Activated CD4-positive, CD25-positive, alpha-beta regulatory T cell treated with anti-CD3 and anti-CD28 coated beads, Interleukin-2, amount 50 U/mL, for 72 hours (primary cell): ENCODE results near the gene FBXW10.
"Not testable (repeated sequence)": the region's sequence is repeated elsewhere in the genome, so short reads cannot be mapped to it uniquely, and the experiment has no call there.

Experiments used
- DNase-seq: peaks from one replicate; pipeline ENCODE4 v3.0.0; 2021

The FBXW10 gene

DNA sequence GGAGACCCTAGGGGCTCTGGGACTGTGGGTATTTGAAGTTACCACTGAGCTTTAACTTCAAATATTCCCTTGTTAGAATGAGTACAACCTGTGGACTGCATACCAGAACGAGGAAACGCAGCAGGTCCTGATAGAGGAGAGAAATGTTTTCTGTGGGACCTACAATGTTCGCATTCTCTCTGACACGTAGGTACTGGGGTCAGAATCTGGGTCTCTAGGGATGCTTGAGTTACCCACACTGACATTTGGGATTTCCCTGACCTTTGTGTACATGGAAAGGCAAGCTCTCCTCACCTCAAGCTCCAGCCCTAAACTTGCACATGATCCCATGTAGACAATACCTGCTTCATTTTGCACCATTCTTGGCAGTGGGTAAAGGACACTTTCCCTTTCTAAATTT is 12.1 kb downstream of the FBXW10 start:
- DNase-seq: not testable (repeated sequence)

DNA sequence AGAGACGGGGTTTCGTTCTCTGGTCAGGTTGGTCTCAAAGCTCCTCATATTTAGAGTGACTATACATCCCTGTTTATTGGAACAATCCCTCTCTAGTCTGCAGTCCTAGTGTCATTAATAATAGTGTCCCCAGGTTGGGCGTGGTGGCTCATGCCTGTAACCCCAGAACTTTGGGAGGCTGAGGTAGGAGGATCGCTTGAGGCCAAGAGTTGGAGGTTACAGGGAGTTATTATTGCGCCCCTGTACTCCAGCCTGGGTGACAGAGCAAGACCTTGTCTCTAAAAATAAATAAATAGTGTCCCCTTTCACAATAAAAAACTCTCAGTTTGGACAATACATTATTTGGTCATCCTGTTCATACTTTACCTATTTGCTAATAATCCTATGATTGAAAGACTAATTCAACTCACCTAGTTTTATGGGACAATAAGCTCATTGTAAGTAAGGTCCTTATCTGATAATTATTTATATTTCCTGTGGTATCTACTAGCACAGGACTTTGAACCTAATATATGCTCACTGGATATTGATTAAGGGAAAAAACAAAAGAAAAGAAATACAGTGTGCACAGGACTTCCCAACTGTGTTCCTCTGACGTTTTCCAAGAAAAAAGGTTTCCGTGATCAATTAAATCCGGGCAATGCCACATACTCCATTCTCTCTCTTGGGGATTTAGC is 13.7 kb downstream of the FBXW10 start:
- DNase-seq: not testable (repeated sequence)

DNA sequence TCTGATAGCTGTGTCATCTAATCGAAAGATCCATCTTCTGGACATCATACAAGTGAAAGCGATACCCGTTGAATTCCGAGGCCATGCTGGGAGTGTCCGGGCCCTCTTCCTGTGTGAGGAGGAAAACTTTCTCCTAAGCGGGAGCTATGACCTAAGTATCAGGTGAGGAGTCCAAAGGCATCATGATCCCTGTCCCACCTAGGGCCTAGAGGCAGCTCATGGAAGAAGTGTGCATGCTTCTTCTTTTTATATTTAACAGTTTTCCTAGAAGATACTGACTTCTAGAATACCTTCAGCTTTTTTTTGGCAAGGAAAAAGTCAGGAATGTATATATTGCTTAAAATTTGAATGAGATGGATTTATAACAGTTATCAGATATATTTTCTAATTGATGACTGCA is 14.5 kb downstream of the FBXW10 start:
- DNase-seq: not testable (repeated sequence)

DNA sequence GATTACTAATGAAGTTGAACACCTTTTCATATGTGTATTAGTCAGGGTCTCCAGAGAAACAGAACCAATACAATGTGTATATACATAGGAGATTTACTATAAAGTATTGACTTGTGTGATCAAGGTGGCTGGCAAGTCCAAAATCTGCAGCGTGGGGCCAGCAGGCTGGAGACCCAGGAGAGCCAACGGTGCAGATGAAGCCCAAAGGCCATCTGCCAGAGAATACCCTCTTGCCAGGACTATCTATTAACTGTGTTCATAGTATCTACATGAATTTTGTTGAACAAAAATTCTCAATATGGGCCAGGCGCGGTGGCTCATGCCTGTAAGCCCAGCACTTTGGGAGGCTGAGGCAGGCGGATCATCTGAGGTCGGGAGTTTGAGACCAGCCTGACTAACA is 16.4 kb downstream of the FBXW10 start:
- DNase-seq: not testable (repeated sequence)

- DNase-seq: not testable (repeated sequence)
These were observed 26.7 kb downstream of the FBXW10 start for GRCh38 chr17:18770572-18770971.

- DNase-seq: not testable (repeated sequence)
These were observed 27.2 kb downstream of the FBXW10 start for GRCh38 chr17:18771066-18771465.

DNA sequence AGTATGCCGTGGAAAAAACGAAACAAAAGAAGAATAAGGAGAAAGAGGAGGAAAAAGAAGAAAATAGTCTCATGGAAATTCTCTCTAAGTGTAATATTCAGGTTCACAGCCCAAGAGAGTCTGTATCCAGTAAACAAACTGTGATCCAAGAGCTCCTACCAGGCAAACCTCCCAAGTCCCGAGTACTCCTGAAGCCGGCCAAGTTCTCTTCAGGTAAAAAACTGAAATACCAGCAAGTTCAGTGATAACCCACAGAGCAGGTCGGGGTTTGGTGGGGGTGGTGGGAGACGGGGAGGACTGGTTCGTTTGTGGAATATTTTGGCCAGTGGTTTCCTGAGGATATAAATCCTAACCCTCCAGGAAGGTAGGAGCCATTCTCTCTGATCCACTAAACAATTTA is 28.6 kb downstream of the FBXW10 start:
- no peak for DNase-seq

GRCh38 chr17:18780991-18781718 is 37.3 kb downstream of the FBXW10 start, which contains the start of gene TVP23B:
Gene TVP23B (plus strand): TSS chr17:18781183. CDS start chr17:18781294, 111 bp downstream.
- peak; percentile 87 for DNase-seq

GRCh38 chr17:18781805-18782204 is 38.0 kb downstream of the FBXW10 start:
- not testable (repeated sequence) for DNase-seq

DNA sequence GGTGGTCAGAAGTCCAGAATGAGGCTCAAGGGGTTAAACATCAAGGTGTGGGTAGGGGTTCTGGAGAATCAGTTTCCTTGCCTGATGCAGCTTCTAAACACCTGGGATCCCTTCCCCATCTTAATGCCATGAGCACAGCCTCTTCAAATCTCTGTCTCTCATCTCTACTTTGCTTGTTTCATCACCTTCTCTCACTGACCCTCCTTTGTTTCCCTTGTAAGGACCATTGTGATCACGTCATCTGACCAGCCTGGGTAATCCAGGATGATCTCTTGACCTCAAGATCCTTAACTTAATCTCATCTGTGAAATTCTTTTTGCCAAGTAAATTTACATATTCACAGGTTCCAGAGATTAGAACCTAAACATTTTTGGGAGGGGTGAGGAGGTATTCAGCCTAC is 42.1 kb downstream of the FBXW10 start:
- not testable (repeated sequence) for DNase-seq

DNA sequence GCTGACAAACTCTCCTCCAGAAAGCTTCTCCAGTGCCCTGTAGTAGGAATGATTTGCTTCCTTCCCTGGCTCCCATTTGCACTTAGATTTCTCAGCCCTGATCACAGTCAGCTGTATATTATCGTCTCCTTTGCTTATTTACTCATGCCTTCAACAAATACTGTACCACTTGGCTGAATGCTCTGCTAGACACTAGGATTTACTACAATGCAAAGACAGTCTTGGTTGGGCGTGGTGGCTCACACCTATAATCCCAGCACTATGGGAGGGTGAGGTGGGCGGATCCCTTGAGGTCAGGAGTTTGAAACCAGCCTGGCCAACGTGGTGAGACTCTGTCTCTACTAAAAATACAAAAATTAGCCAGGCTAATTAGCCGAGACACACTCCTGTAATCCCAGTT is 43.0 kb downstream of the FBXW10 start:
- not testable (repeated sequence) for DNase-seq

- DNase-seq: not testable (repeated sequence)
These were observed 47.5 kb downstream of the FBXW10 start for GRCh38 chr17:18791402-18791801.

DNA sequence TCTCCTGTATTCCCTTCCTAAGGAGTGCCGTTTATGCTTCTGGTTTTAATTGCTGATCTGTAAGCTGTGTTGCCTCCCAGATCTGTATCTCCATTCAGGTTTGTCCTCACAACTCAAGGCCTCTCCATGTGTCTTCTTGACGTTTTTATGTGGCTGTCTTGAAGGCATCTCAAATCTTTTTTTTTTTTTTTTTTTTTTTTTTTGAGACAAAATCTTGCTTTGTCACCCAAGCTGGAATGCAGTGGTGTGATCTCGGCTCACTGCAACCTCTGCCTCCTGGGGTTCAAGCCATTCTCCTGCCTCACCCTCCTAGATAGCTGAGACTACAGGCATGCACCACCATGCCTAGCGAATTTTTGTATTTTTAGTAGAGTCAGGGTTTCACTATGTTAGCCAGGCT is 51.0 kb downstream of the FBXW10 start:
- not testable (repeated sequence) for DNase-seq

DNA sequence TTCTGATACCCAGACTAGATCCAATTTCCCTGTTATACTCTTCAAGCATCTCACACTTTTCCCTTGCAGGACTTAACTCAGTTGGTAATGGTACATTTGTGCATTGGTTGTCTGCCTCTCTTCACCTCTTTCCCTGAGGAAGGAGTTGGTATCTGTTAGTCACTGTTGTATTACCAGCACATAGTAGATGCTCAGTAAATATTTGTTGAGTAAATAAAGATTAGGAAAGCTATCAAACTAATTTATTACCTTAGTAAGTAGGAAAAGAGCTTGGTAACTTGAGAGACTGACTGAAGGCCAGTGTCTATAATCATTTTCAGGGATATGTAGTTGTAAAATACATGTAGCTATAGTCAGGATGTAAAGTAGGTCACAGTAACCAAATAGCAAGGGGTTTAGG is 53.0 kb downstream of the FBXW10 start:
- DNase-seq: not testable (repeated sequence)

DNA sequence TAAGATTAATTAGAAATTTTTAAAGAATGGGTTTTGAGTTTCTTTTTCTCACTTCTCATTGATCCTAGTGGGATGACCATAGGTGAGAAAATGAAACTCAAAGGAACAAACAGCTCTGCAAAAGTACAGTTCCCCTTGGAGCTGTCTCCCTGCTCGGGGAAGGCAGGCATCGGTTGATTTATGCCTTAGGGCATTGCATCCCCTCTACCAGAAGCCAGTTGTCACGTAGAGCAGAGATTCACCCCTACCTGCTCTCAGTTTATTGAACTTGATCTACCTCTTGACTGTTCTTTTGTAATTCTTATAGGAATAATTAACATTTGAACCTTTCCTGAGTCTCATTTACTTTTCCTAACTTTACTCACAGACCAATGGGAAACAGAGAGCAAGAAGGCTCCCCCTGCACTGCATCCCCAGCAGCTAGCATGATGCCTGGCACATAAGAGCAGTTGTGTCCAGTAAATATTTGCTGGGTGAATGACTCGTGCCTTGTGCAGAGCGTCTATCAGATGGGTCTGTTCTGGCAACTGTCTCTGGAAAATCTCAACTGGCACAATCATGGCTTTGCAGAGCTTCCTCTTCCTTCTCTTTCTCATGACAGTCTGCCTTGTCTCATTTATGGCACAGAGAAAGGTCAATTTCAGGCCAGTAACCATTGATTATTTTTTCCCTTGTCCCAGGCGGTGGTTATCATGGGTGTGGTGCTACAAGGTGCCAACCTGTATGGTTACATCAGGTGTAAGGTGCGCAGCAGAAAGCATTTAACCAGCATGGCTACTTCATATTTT is 59.8 kb downstream of the FBXW10 start:
- DNase-seq: not testable (repeated sequence)

DNA sequence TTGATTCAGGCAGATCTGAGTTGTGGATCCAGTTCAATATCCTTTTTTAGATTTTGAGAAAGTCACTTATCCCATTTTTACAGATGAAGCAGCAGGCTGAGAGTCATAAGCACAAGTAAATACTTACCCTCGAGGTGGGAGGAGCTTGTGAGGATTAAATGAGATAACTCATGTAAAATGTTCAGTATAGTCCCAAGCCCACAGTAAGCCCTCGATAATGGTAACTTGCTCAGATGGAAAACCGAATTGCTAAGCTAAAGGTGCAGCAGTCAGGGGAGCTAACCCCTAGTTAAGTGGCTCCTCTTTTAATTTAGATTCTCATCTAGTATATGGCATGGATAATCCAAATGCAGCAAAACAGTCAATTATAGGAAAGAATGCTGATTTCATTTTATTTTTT is 72.1 kb downstream of the FBXW10 start:
- DNase-seq: not testable (repeated sequence)

- DNase-seq: not testable (repeated sequence)
These were observed 72.9 kb downstream of the FBXW10 start for GRCh38 chr17:18816489-18817371.

DNA sequence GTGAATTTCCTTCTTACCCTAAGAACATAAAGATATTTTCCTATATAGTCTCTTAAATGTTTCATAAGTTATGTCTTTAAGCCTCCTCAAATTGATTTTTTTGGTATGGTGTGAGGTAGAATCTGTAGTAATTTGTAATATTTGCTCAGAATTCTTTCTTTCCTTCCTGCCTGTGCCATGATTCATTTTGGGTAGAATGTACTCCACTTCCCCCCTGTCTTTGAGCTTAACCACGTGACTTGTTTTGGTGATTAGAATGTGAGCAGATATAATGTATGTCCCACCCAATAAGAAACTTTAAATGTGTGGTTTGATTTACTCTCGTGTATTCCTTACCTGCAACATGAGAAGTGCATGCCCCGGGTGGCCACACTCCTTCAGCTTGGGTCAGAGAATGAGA is 77.6 kb downstream of the FBXW10 start:
- DNase-seq: not testable (repeated sequence)

DNA sequence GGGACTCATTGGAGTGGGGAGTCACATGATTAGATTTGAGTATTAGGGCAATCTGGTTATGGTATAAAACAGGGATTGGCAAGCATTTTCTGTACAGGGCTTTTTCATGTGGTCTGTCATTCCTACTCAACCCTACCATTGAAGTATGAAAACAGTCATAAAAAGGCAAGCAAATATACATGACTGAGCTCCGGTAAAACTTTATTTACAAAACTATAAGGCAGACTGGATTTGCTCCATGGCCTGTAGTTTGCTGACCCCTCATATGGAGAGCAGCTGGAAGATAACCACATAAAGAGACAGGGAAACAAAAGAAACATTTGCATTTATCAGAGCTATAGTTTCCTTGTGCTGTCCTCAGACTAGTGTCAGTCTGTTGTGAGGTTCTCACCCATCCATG is 83.8 kb downstream of the FBXW10 start:
- not testable (repeated sequence) for DNase-seq
